A549 (cell line): Measurements from ENCODE around the gene PHC2. TPM values are rescaled to one million over a fixed set of nuclear protein-coding genes. Genes with fewer than 3 reads are reported as not detected.

Experiments used
- ATAC-seq, 2 experiments: fragments of 200-7000 bp in 1 of 2; fragments of >200 bp in 1 of 2; cut with Nextera tagmentation in 1 of 2; cut with Tn5 transposase in 1 of 2; 3 replicates each; pipeline versions ENCODE4 v1.8.0 to v1.9.1; 2018 to 2020; ENCODE audit warnings: mild to moderate bottlenecking in 1 of 2, moderate library complexity in 1 of 2
- CTCF ChIA-PET: fragments of 300-600 bp; sonication (Branson Sonifier 250); formaldehyde crosslinking; extraction: SDS; loops from one replicate; lab custom pipeline; 2021; ENCODE audit warnings: antibody characterized with exemption, inconsistent platforms; lab: Yijun Ruan, JAX
- POLR2A ChIA-PET: fragments of 350-600 bp; formaldehyde crosslinking; extraction: SDS; loops from one replicate; lab custom pipeline; 2021; ENCODE audit warnings: antibody characterized with exemption, inconsistent platforms; lab: Yijun Ruan, JAX
- DNase-seq, 2 experiments: peaks; one replicate each; pipeline versions ENCODE4 v3.0.0 to v3.0.0-alpha.2; 2011 to 2016; ENCODE audit warnings: low read depth in 1 of 2, low spot score in 1 of 2
- FAIRE-seq: peaks from 2 replicates; lab custom pipeline; 2011; peaks lifted over from hg19 to GRCh38; lab: Jason Lieb, UNC
- H3K27ac ChIP-seq, 2 experiments: fragments of >200 bp; sonication (Bioruptor Twin); formaldehyde crosslinking; 3 replicates each; pipeline ENCODE4 v1.5.1; 2016 to 2017
- H3K4me1 ChIP-seq: fragments of >200 bp; sonication (Bioruptor Twin); formaldehyde crosslinking; 3 replicates; pipeline ENCODE4 v1.6.1; 2016
- H3K4me2 ChIP-seq: fragments of >200 bp; sonication (Bioruptor Twin); formaldehyde crosslinking; 3 replicates; pipeline ENCODE4 v1.6.1; 2016
- H3K4me3 ChIP-seq: fragments of >200 bp; sonication (Bioruptor Twin); formaldehyde crosslinking; 3 replicates; pipeline ENCODE4 v1.5.1; 2016
- H3K9me3 ChIP-seq: fragments of >200 bp; sonication (Bioruptor Twin); formaldehyde crosslinking; 3 replicates; pipeline ENCODE4 v1.6.1; 2016
- BHLHE40 ChIP-seq: IDR thresholded peaks from 2 replicates; pipeline ENCODE4 v1.6.1; 2012; ENCODE audit warnings: low read depth, low read length, inconsistent platforms
- CHD4 ChIP-seq: fragments of 200-600 bp; sonication (generic); IDR thresholded peaks from 2 replicates; pipeline ENCODE4 v1.6.1; 2016; ENCODE audit warnings: antibody characterized with exemption, mild to moderate bottlenecking, borderline replicate concordance
- EHF ChIP-seq: fragments of 250-450 bp; sonication (Bioruptor Pico); IDR thresholded peaks from 2 replicates; pipeline ENCODE4 v1.5.0; 2020; ENCODE audit warnings: mild to moderate bottlenecking
- FOSB ChIP-seq: fragments of 250-450 bp; sonication (Bioruptor Pico); IDR thresholded peaks from 2 replicates; pipeline ENCODE4 v1.5.0; 2020; ENCODE audit warnings: mild to moderate bottlenecking, moderate library complexity
- GATA3 ChIP-seq: IDR thresholded peaks from 2 replicates; pipeline ENCODE4 v1.6.1; 2012; ENCODE audit warnings: borderline replicate concordance
- HOXB13 ChIP-seq: fragments of 250-450 bp; sonication (Bioruptor Pico); IDR thresholded peaks from 2 replicates; pipeline ENCODE4 v1.5.0; 2020; ENCODE audit warnings: low read depth, mild to moderate bottlenecking, moderate library complexity
- KDM5A ChIP-seq: fragments of 200-600 bp; sonication (generic); IDR thresholded peaks from 2 replicates; pipeline ENCODE4 v1.6.1; 2016; ENCODE audit warnings: antibody characterized with exemption, mild to moderate bottlenecking
- MAFK ChIP-seq: fragments of 450-650 bp; IDR thresholded peaks from 2 replicates; pipeline ENCODE4 v1.6.1; 2014; ENCODE audit not compliant: partially characterized antibody
- MAZ ChIP-seq: fragments of 150-350 bp; IDR thresholded peaks from 2 replicates; pipeline ENCODE4 v1.6.1; 2014; ENCODE audit warnings: antibody characterized with exemption, low read depth, low read length, borderline replicate concordance
- NPAS2 ChIP-seq: fragments of 250-450 bp; sonication (Bioruptor Pico); IDR thresholded peaks from 2 replicates; pipeline ENCODE4 v1.8.0; 2022; ENCODE audit warnings: mild to moderate bottlenecking, moderate library complexity, borderline replicate concordance
- POLR2A ChIP-seq: IDR thresholded peaks from 2 replicates; pipeline ENCODE4 v1.6.1; 2012; ENCODE audit warnings: mild to moderate bottlenecking, low read length
- RAD21 ChIP-seq, 2 experiments: fragments of >200 bp in 1 of 2; sonication (Bioruptor Twin) in 1 of 2; formaldehyde crosslinking in 1 of 2; IDR thresholded peaks in 1 of 2; conservative IDR thresholded peaks in 1 of 2; 2 replicates in 1 of 2; 3 replicates in 1 of 2; pipeline ENCODE4 v1.6.1; 2012 to 2018; ENCODE audit warnings: inconsistent platforms in 1 of 2
- RCOR1 ChIP-seq: fragments of 150-350 bp; IDR thresholded peaks from 2 replicates; pipeline ENCODE4 v1.6.1; 2014; ENCODE audit warnings: antibody characterized with exemption, low read length, low read depth
- RNF2 ChIP-seq: fragments of 200-600 bp; sonication (generic); IDR thresholded peaks from 2 replicates; pipeline ENCODE4 v1.6.1; 2016; ENCODE audit warnings: low read depth, mild to moderate bottlenecking, antibody characterized with exemption, moderate library complexity, borderline replicate concordance
- SMC3 ChIP-seq: fragments of >200 bp; sonication (Bioruptor Twin); formaldehyde crosslinking; IDR thresholded peaks from 3 replicates; pipeline ENCODE4 v1.6.1; 2018; ENCODE audit warnings: inconsistent platforms
- SREBF2 ChIP-seq: fragments of 450-650 bp; IDR thresholded peaks from 2 replicates; pipeline ENCODE4 v1.6.1; 2014; ENCODE audit warnings: mild to moderate bottlenecking, moderate library complexity
- TP53 ChIP-seq: fragments of 250-450 bp; sonication (Bioruptor Pico); IDR thresholded peaks from 2 replicates; pipeline ENCODE4 v1.5.0; 2021; ENCODE audit warnings: mild to moderate bottlenecking, moderate library complexity
- WGBS: methylation state at CpG from one replicate; pipeline ENCODE4 v1.1.6; 2017; ENCODE audit errors: missing lambda C conversion rate; 5-methylcytosine and 5-hydroxymethylcytosine counted together
- polyA plus RNA-seq, 4 experiments: library from polyadenylated mRNA; depleted of rRNA in 3 of 4; stranded (reverse); fragments of >200 nt; fragmentation: RNase III in 1 of 4; extraction: RNeasy Plus Mini Kit Qiagen cat#74134 plus additional on column Dnase treatment in 1 of 4; gene quantifications; 2 replicates in 3 of 4; 3 replicates in 1 of 4; pipeline ENCODE4 v1.2.3, GENCODE V29; 2011 to 2017
- TF ChIP-seq, protein P1 (sequence below): IDR thresholded peaks from 2 replicates; pipeline ENCODE4 v1.6.1; 2012
- TF ChIP-seq, protein P2 (sequence below): fragments of 250-450 bp; sonication (Bioruptor Pico); IDR thresholded peaks from 2 replicates; pipeline ENCODE4 v1.5.0; 2020; ENCODE audit warnings: low read depth, mild to moderate bottlenecking, moderate library complexity
- TF ChIP-seq, protein P3 (sequence below): fragments of >200 bp; sonication (Bioruptor Twin); formaldehyde crosslinking; IDR thresholded peaks from 3 replicates; pipeline ENCODE4 v1.6.1; 2016
- TF ChIP-seq, protein P4 (sequence below): fragments of 150-350 bp; IDR thresholded peaks from 2 replicates; pipeline ENCODE4 v1.6.1; 2014; ENCODE audit warnings: low read depth, mild to moderate bottlenecking, low read length
- TF ChIP-seq, protein P5 (sequence below): fragments of 200-600 bp; sonication (generic); IDR thresholded peaks from 2 replicates; pipeline ENCODE4 v1.6.1; 2016; ENCODE audit warnings: antibody characterized with exemption, mild to moderate bottlenecking, moderate library complexity
- TF ChIP-seq, protein P6 (sequence below): fragments of >200 bp; sonication (Bioruptor Twin); formaldehyde crosslinking; IDR thresholded peaks from 2 replicates; pipeline ENCODE4 v1.6.1; 2016

The PHC2 gene
- polyA plus RNA-seq, 2 of the 4 experiments (the other 2 are of a cell fraction), result 29.9 to 33.2 TPM

DNA sequence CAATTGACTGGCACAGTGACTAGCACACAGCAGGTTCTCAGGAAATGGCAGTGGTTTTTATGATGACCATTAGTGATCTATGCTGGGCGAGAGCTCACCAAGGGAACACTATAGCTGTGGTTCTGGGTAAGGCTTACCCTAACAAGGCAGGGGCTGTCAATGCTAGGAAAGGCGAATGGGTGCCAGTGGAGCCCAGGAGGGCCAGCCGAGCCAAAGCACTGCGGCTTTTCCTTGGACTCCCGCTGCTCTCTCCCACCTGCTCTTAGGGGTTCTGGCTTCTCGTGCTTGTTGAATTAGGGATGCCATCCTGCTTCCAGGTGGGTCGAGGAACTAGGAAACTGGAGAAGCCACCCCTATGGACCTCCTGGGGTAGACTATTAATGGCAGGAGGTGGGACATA, 100.0 kb downstream of the PHC2 start:
- Histone ChIP-seq H3K4me2 (no peak overlapping the region), H3K4me3 (no peak overlapping the region), H3K9me3 (no peaks in the 10 kb centered on the region), H3K4me1 (no peaks in the 10 kb centered on the region; the same call in 2 of the 3 replicates), H3K27ac (no peak overlapping the region)
- DNase-seq (no peak), ATAC-seq (no peak), FAIRE-seq (no peak)
- 99% methylated on average over 7 of the region's 7 CpGs for WGBS
- TF ChIP-seq RCOR1 (no peak), NPAS2 (CRISPR knock-in tag) (no peak), FOSB (CRISPR knock-in tag) (no peak), RAD21 (conservative IDR thresholded peaks at IDR 0.05 in 1 of 2, IDR thresholded peaks at IDR 0.05 in 1 of 2) (no peak), KDM5A (no peak), TP53 (no peak), SREBF2 (no peak), BHLHE40 (no peak), MAZ (no peak), SMC3 (no peak), POLR2A (no peak), HOXB13 (no peak), CHD4 (no peak), GATA3 (no peak)
- TF ChIP-seq, protein P1, sequence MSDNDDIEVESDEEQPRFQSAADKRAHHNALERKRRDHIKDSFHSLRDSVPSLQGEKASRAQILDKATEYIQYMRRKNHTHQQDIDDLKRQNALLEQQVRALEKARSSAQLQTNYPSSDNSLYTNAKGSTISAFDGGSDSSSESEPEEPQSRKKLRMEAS, result no peak
- TF ChIP-seq, protein P2, sequence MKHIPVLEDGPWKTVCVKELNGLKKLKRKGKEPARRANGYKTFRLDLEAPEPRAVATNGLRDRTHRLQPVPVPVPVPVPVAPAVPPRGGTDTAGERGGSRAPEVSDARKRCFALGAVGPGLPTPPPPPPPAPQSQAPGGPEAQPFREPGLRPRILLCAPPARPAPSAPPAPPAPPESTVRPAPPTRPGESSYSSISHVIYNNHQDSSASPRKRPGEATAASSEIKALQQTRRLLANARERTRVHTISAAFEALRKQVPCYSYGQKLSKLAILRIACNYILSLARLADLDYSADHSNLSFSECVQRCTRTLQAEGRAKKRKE (CRISPR knock-in tag), result no peak
- TF ChIP-seq, protein P3, sequence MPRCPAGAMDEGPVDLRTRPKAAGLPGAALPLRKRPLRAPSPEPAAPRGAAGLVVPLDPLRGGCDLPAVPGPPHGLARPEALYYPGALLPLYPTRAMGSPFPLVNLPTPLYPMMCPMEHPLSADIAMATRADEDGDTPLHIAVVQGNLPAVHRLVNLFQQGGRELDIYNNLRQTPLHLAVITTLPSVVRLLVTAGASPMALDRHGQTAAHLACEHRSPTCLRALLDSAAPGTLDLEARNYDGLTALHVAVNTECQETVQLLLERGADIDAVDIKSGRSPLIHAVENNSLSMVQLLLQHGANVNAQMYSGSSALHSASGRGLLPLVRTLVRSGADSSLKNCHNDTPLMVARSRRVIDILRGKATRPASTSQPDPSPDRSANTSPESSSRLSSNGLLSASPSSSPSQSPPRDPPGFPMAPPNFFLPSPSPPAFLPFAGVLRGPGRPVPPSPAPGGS, result no peak
- ChIA-PET POLR2A (no interaction called here), CTCF (interaction anchor here (0.7 to 1.7 kb wide), 5 partner anchors 11 to 141 kb away, joined by 3 to 9 read pairs (median 3); no protein-coding TSS in a partner anchor)

DNA sequence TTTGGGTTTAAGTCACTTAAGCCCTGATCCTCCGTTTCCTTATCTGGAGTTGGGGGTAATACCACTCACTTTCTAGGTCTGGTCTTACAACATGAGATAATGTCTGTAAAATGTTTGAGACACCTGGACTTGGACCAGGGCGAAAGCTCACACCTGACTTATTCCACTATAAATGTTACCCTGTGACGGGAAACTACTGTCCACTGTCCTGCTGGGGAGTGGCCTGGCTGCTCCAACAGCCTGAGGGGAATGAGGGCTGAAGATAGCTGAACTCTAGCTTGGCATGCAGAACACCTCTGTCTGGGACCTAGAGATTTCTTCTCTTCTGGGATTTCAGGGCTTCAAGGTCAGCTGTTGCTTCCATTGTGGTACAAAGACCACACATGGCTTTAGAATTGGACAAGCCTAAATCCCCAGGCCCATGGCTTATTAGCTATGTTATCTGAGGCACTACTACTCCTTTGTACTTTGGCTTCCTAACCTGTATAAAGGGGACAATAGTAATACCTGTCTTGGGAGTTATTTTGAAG, 100.5 kb downstream of the PHC2 start:
- POLR2A ChIA-PET, result interaction anchor here (1.3 kb wide), 1 partner anchor 20 kb away, joined by 3 read pairs; no protein-coding TSS in a partner anchor
- Histone ChIP-seq H3K4me3 (no peak overlapping the region), H3K4me1 (no peaks in the 10 kb centered on the region), H3K4me2 (no peak overlapping the region), H3K27ac (no peak overlapping the region), H3K9me3 (no peaks in the 10 kb centered on the region)
- TF ChIP-seq FOSB (CRISPR knock-in tag), result no peak
- TF ChIP-seq, protein P4, sequence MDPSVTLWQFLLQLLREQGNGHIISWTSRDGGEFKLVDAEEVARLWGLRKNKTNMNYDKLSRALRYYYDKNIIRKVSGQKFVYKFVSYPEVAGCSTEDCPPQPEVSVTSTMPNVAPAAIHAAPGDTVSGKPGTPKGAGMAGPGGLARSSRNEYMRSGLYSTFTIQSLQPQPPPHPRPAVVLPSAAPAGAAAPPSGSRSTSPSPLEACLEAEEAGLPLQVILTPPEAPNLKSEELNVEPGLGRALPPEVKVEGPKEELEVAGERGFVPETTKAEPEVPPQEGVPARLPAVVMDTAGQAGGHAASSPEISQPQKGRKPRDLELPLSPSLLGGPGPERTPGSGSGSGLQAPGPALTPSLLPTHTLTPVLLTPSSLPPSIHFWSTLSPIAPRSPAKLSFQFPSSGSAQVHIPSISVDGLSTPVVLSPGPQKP, result no peak
- TF ChIP-seq, protein P5, sequence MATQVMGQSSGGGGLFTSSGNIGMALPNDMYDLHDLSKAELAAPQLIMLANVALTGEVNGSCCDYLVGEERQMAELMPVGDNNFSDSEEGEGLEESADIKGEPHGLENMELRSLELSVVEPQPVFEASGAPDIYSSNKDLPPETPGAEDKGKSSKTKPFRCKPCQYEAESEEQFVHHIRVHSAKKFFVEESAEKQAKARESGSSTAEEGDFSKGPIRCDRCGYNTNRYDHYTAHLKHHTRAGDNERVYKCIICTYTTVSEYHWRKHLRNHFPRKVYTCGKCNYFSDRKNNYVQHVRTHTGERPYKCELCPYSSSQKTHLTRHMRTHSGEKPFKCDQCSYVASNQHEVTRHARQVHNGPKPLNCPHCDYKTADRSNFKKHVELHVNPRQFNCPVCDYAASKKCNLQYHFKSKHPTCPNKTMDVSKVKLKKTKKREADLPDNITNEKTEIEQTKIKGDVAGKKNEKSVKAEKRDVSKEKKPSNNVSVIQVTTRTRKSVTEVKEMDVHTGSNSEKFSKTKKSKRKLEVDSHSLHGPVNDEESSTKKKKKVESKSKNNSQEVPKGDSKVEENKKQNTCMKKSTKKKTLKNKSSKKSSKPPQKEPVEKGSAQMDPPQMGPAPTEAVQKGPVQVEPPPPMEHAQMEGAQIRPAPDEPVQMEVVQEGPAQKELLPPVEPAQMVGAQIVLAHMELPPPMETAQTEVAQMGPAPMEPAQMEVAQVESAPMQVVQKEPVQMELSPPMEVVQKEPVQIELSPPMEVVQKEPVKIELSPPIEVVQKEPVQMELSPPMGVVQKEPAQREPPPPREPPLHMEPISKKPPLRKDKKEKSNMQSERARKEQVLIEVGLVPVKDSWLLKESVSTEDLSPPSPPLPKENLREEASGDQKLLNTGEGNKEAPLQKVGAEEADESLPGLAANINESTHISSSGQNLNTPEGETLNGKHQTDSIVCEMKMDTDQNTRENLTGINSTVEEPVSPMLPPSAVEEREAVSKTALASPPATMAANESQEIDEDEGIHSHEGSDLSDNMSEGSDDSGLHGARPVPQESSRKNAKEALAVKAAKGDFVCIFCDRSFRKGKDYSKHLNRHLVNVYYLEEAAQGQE, result no peak
- TF ChIP-seq EHF (CRISPR knock-in tag), result no peak
- TF ChIP-seq BHLHE40, result no peak
- TF ChIP-seq MAFK, result no peak
- TF ChIP-seq SMC3, result no peak
- no peak for TF ChIP-seq RNF2
- no peak for TF ChIP-seq TP53
- TF ChIP-seq, protein P6, sequence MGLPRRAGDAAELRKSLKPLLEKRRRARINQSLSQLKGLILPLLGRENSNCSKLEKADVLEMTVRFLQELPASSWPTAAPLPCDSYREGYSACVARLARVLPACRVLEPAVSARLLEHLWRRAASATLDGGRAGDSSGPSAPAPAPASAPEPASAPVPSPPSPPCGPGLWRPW, result no peak
- CTCF ChIA-PET, result interaction anchor here (0.7 to 1.7 kb wide), 5 partner anchors 12 to 141 kb away, joined by 3 to 9 read pairs (median 3); no protein-coding TSS in a partner anchor
- DNase-seq (no peak), ATAC-seq (no peak), FAIRE-seq (no peak)
- WGBS, result 96% methylated on average over 3 of the region's 3 CpGs
